GM10266 (cell line): ENCODE measurements around the gene SLC6A13.

Source experiments
- DNase-seq: peaks from one replicate; pipeline ENCODE4 v3.0.0; 2012; ENCODE audit errors: extremely low spot score
- TF ChIP-seq, protein P1 (sequence below): IDR thresholded peaks from 2 replicates; pipeline ENCODE4 v1.5.1; 2012; ENCODE audit warnings: mild to moderate bottlenecking, low read depth; ENCODE audit not compliant: control insufficient read depth, insufficient read depth; ENCODE audit errors: missing control alignments

SLC6A13 gene

DNA sequence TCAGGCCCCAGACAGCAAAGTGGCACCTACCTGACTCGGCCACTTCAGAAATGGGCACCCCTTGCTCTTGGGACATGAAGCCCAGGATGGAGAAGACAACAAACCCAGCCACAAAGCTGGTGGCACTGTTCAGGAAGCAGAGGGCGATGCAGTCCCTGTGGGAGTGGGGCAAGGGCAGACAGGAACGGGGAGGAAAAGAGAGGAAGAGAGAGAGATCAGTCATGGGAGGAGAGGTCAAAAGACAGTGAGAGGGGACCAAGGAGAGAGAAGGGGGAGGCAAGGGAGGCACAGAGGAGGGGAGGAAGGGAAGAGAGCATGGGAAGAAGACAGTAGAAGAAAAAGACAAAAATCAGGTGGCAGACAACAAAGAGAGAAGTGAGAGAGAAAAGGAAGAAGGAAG is 65.3 kb downstream of the SLC6A13 start:
- TF ChIP-seq, protein P1, sequence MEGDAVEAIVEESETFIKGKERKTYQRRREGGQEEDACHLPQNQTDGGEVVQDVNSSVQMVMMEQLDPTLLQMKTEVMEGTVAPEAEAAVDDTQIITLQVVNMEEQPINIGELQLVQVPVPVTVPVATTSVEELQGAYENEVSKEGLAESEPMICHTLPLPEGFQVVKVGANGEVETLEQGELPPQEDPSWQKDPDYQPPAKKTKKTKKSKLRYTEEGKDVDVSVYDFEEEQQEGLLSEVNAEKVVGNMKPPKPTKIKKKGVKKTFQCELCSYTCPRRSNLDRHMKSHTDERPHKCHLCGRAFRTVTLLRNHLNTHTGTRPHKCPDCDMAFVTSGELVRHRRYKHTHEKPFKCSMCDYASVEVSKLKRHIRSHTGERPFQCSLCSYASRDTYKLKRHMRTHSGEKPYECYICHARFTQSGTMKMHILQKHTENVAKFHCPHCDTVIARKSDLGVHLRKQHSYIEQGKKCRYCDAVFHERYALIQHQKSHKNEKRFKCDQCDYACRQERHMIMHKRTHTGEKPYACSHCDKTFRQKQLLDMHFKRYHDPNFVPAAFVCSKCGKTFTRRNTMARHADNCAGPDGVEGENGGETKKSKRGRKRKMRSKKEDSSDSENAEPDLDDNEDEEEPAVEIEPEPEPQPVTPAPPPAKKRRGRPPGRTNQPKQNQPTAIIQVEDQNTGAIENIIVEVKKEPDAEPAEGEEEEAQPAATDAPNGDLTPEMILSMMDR, result no peak
- no peak for DNase-seq

DNA sequence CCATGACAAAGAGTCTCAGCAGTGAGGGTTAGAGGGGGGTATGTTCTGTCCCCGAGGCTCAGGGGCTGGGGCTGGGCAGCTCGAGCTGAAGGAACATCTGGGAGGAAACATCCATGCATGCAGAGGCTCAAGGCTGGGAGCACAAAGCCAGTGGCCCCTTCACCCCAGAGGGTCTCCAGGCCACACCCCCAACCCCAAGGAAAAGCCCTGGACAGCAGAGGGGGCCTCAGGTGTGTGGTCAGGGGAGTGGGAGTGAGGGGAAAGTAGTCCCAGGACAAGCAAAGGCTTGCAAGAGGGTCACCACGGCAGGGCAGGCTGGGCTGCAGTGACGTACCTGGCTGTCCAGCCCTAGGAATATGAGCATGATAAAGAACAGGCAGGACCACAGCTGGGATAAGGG is 66.2 kb downstream of the SLC6A13 start:
- TF ChIP-seq, protein P1, result no peak
- DNase-seq, result no peak

DNA sequence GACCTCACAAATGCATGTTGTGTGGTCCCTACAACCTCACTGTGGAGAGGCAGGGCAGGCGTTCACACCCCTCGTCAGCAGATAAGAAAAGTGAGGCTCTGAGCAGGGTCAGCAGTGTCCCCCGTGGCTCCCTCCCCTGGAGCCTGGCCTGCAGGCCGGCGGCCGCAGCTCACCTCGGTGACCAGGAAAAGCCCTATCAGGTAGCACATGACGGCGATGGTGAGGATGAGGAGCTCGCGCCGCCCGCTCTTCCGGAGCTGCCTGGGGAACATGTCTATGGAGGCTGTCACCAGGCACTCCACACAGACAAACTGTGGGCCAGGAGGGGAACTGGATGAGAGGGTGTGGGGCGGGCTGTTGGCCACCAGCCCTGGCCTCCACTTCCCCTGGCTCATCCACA is 66.7 kb downstream of the SLC6A13 start:
- DNase-seq, result no peak
- TF ChIP-seq, protein P1, result no peak

DNA sequence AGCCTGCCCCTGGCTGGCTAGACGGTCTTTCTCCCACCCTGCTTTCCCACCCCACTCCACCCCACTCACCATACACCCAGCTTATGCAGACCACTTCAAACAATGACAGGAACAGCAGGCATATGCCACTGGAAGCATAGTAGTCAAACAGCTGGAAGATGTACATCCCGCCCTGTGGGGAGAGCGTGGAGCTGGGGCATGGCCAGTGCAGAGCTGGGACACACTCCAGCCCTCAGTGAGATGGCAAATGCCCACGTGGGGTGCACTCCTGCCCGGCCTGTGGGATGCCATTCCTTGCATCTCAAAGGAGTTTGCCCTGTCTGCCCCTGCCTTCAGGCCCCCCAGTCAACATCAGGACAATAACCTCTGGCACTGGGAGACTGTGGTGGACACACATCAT is 67.5 kb downstream of the SLC6A13 start:
- DNase-seq, result no peak
- TF ChIP-seq, protein P1, result no peak

DNA sequence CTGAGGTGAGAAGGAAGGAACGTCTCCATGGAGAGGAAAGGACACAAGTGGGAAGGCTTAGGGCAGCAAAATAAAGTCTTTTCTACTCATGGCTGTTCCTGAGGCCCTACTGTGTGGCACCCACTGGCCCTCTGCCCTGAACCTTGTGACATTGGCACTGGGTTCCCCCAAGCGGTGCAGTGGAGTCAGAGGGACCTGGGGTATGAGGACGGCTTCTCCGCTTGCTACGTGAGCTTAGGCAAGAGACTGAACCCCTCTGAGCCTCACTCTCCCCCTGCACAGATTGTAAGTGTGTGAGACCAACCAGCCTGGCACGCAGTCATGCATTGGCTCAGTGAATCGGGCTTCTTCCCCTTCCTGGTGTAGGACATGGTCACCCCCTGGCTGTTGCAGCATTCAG is 68.4 kb downstream of the SLC6A13 start:
- TF ChIP-seq, protein P1, result no peak
- no peak for DNase-seq

DNA sequence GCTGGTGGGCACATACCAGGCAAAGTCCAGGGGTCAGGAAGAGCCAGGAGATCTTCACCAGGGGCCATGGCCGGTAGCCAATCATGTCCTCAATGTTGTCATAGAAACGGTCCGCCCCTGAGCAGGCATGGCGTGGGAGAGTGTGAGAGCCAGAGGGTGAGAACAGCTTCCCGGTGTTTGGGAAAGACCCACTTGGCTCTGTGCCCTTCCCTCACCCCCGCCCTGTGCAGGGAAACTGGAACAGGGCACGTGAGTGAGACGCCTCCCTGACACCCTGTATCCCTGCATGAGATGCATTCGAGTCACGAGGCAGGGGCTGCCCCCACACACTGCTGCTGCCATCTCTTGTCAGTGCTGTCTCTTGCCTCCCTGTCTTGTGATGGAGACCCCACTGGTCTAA is 69.4 kb downstream of the SLC6A13 start:
- TF ChIP-seq, protein P1, result no peak
- DNase-seq, result no peak

DNA sequence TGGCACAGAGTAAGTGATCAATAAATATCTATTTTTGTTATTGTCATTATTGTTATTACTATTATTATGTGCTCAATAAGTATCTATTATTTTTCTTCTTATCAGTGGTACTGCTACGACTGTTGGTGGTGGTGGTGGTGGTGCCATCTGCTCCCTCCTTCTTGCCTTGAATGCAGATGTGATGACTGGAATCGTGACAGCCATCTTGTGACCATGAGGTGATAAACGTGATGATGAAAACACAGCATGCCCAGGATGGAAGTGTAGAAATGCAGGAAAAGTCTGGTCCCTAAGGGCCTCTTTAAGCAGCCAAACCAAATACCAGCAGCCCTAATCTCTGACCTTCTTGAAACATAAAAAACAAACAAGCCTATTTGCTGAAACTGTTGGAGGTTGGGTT is 71.1 kb downstream of the SLC6A13 start:
- TF ChIP-seq, protein P1, result no peak

More for the DNA sequence above, 71.1 kb downstream of the SLC6A13 start:
- no peak for DNase-seq
